HAP-1 (cell line): ENCODE results near the gene OR13J1.

Source experiments
- DNase-seq, 2 experiments: peaks; one replicate each; pipeline ENCODE4 v3.0.0-alpha.2; 2016 to 2020; ENCODE audit warnings: low spot score in 2 of 2
- H3K27me3 ChIP-seq: fragments of 250-450 bp; sonication (Bioruptor Pico); 2 replicates; pipeline ENCODE4 v1.5.1; 2020; ENCODE audit warnings: low read depth, mild to moderate bottlenecking, moderate library complexity
- H3K36me3 ChIP-seq: fragments of 250-450 bp; sonication (Bioruptor Pico); replicated peaks from 2 replicates; pipeline ENCODE4 v1.5.1; 2020; ENCODE audit warnings: mild to moderate bottlenecking
- H3K4me1 ChIP-seq: fragments of 250-450 bp; sonication (Bioruptor Pico); 2 replicates; pipeline ENCODE4 v1.5.1; 2020; ENCODE audit warnings: mild to moderate bottlenecking
- H3K4me3 ChIP-seq: fragments of 250-450 bp; sonication (Bioruptor Pico); 2 replicates; pipeline ENCODE4 v1.5.1; 2020; ENCODE audit warnings: mild to moderate bottlenecking, moderate library complexity
- H3K9me3 ChIP-seq: fragments of 250-450 bp; sonication (Bioruptor Pico); 2 replicates; pipeline ENCODE4 v1.5.1; 2020; ENCODE audit warnings: mild to moderate bottlenecking, moderate library complexity
- in situ Hi-C: fragments of 300-500 bp; cut with MboI; formaldehyde crosslinking; loops from 3 replicates; pipeline ENCODE4 v1.14.3; 2020; ENCODE audit warnings: low sequenced_read_pairs, inconsistent platforms, mixed read lengths

Gene OR13J1

GRCh38 chr9:35859310-35859989 lies 10.8 kb downstream of the OR13J1 start:
- H3K36me3 ChIP-seq: no peaks in the 10 kb centered on the region
- no peaks in the 10 kb centered on the region for H3K9me3 ChIP-seq
- DNase-seq: no peak
- H3K4me1 ChIP-seq: no peaks in the 10 kb centered on the region
- peaks cover 8% of the 10 kb centered on the region; the same call in 1 of the 2 replicates for H3K27me3 ChIP-seq
- in situ Hi-C loops: no loop called here
- H3K4me3 ChIP-seq: no peak overlapping the region

- Histone ChIP-seq H3K4me1 (no peaks in the 10 kb centered on the region), H3K9me3 (no peaks in the 10 kb centered on the region), H3K4me3 (no peak overlapping the region), H3K27me3 (peaks cover 8% of the 10 kb centered on the region; the same call in 1 of the 2 replicates), H3K36me3 (no peaks in the 10 kb centered on the region)
- in situ Hi-C loops: no loop called here
- DNase-seq: no peak
These were observed 11.7 kb downstream of the OR13J1 start for GRCh38 chr9:35858458-35858857.

GRCh38 chr9:35856882-35857281 lies 13.3 kb downstream of the OR13J1 start:
- no peaks in the 10 kb centered on the region for H3K9me3 ChIP-seq
- in situ Hi-C loops: no loop called here
- DNase-seq: no peak
- H3K4me1 ChIP-seq: no peaks in the 10 kb centered on the region
- no peaks in the 10 kb centered on the region for H3K36me3 ChIP-seq
- peaks cover 8% of the 10 kb centered on the region; the same call in 1 of the 2 replicates for H3K27me3 ChIP-seq
- H3K4me3 ChIP-seq: no peak overlapping the region

DNA sequence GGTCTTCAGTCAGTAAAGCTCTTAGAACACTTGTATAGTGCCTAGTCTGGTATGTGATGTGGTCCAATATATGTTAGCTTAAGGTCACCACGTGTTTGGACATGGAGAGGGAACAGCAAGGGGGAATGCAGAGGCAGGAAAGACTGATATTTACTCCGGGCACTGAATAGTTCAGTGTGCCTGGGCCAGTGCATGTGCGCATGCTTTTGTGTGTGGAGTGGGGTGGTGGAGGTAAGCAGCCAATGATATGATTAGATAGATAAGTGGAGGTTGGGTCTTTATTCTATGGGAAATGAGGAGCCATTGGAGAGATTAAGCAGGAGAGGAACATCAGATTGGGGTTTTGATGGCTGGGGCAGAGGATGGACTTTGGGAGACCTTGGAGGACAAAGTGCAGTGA lies 14.0 kb downstream of the OR13J1 start:
- in situ Hi-C loops: no loop called here

GRCh38 chr9:35854091-35854762 lies 16.0 kb downstream of the OR13J1 start:
- Histone ChIP-seq H3K4me3 (no peak overlapping the region), H3K4me1 (no peaks in the 10 kb centered on the region), H3K27me3 (no peaks in the 10 kb centered on the region), H3K36me3 (no peaks in the 10 kb centered on the region), H3K9me3 (no peaks in the 10 kb centered on the region)
- in situ Hi-C loops: no loop called here
- no peak for DNase-seq

More for the DNA sequence above, 14.0 kb downstream of the OR13J1 start:
- Histone ChIP-seq H3K9me3 (no peaks in the 10 kb centered on the region), H3K27me3 (peaks cover 8% of the 10 kb centered on the region; the same call in 1 of the 2 replicates), H3K4me3 (no peak overlapping the region), H3K36me3 (no peaks in the 10 kb centered on the region), H3K4me1 (no peaks in the 10 kb centered on the region)
- no peak for DNase-seq

- Histone ChIP-seq H3K4me1 (no peaks in the 10 kb centered on the region), H3K4me3 (no peak overlapping the region), H3K36me3 (no peaks in the 10 kb centered on the region), H3K9me3 (no peaks in the 10 kb centered on the region), H3K27me3 (no peaks in the 10 kb centered on the region)
- no peak for DNase-seq
- in situ Hi-C loops: no loop called here
These were observed 17.0 kb downstream of the OR13J1 start for GRCh38 chr9:35852876-35853865.

DNA sequence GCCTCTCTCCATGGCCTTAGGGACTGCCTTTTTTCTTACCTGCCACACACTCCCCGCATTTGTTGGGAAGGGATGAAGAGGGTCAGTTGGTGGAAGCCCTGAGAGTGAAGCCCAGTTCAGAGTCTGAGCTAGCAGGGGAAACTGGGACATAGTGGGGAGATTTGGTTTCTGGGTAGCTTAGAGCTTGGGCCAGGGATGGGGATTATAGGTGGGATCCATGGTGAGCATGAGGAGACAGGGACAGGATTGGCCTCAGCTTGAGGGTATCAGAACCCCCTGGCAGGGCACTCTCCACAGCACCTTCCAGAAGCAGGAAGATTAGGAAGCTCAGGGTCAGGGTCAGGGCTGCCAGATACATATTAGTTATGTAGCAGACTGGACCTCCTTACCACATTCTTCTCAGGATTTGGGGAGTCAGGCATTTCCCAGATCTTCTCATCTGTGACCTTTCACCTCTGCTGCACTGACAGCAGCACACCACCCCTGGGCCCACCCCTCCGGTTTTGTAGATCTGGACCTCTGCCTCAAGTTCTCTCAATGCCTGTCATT lies 17.9 kb downstream of the OR13J1 start:
- H3K4me1 ChIP-seq: no peaks in the 10 kb centered on the region
- no peak overlapping the region for H3K4me3 ChIP-seq
- H3K9me3 ChIP-seq: no peaks in the 10 kb centered on the region
- in situ Hi-C loops: no loop called here
- DNase-seq: no peak
- H3K36me3 ChIP-seq: no peaks in the 10 kb centered on the region; the same call in 1 of the 2 replicates
- H3K27me3 ChIP-seq: no peaks in the 10 kb centered on the region

GRCh38 chr9:35847792-35848572 lies 22.2 kb downstream of the OR13J1 start:
- Histone ChIP-seq H3K4me1 (peaks cover 5% of the 10 kb centered on the region; the same call in 1 of the 2 replicates), H3K9me3 (no peaks in the 10 kb centered on the region), H3K36me3 (no peaks in the 10 kb centered on the region; the same call in 1 of the 2 replicates), H3K4me3 (no peak overlapping the region), H3K27me3 (no peaks in the 10 kb centered on the region)
- DNase-seq: no peak
- in situ Hi-C loops: no loop called here

DNA sequence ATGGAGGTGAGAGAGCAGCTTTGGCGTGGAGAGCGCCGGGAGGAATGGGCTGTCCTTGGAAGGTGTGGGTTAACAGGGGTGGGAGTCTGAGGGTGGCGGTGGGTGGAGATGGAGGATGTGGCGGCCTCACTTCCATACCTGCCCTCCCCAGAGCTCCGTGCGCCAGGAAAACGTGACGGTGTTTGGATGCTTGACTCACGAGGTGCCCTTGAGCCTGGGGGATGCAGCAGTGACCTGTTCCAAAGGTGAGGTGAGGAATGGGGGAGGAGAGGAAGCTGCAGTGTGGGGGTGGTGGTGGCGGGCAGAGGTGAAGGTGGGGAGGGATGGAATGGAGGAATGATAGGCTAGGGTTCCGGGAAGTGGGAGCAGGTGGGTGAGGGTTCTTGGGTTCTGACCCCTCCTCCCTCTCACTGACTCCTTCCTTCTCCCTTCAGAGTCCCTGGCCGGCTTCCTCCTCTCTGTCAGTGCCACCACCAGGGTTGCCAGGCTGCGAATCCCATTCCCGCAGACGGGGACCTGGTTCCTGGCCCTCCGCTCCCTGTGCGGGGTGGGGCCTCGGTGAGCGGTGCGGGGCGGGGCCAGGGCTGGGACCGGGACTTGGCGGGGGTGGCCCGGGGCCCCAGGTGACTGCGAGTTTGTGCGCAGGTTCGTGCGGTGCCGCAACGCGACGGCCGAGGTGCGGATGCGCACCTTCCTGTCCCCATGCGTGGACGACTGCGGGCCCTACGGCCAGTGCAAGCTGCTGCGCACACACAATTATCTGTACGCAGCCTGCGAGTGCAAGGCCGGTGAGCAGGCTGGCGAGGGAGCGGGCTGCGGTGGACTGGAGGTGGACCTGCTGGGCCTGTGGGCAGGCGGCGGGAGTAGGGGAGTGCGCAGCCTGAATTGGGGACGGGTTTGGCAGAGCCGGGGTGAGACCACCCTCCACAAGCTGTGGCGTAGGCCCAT lies 24.1 kb downstream of the OR13J1 start:
- DNase-seq: no peak
- Histone ChIP-seq H3K36me3 (no peaks in the 10 kb centered on the region; the same call in 1 of the 2 replicates), H3K4me3 (no peak overlapping the region), H3K9me3 (no peaks in the 10 kb centered on the region), H3K4me1 (peaks cover 5% of the 10 kb centered on the region; the same call in 1 of the 2 replicates), H3K27me3 (no peaks in the 10 kb centered on the region)
- in situ Hi-C loops: no loop called here

GRCh38 chr9:35844628-35845270 lies 25.5 kb downstream of the OR13J1 start:
- in situ Hi-C loops: no loop called here
- H3K27me3 ChIP-seq: no peaks in the 10 kb centered on the region
- H3K9me3 ChIP-seq: no peaks in the 10 kb centered on the region
- no peaks in the 10 kb centered on the region; the same call in 1 of the 2 replicates for H3K36me3 ChIP-seq
- DNase-seq: no peak
- H3K4me1 ChIP-seq: peaks cover 5% of the 10 kb centered on the region; the same call in 1 of the 2 replicates
- H3K4me3 ChIP-seq: no peak overlapping the region

DNA sequence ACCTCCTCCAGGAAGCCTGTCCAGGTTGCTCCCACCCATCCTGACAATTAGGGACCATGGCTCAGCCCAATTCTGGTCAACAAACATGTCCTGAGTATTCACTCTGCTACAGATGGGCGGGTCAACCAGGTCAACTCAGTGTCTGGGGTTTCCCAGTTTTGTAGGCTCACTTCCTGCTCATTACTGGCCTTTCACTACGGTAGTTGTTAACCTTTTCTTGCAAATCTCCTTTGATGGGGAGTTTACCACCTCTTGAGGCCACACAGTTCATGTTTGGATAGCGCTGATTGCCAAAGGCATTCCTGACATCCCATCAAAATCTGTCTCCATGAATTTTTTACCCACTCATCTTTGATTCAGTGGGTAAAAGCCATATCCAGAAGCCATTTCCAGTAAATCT lies 27.4 kb downstream of the OR13J1 start:
- no peaks in the 10 kb centered on the region for H3K9me3 ChIP-seq
- H3K4me1 ChIP-seq: peaks cover 5% of the 10 kb centered on the region; the same call in 1 of the 2 replicates
- no peaks in the 10 kb centered on the region; the same call in 1 of the 2 replicates for H3K36me3 ChIP-seq
- no peaks in the 10 kb centered on the region for H3K27me3 ChIP-seq
- in situ Hi-C loops: no loop called here
- DNase-seq: no peak
- H3K4me3 ChIP-seq: no peak overlapping the region
